ENCODE data around the gene ISG15.

ISG15 gene

DNA sequence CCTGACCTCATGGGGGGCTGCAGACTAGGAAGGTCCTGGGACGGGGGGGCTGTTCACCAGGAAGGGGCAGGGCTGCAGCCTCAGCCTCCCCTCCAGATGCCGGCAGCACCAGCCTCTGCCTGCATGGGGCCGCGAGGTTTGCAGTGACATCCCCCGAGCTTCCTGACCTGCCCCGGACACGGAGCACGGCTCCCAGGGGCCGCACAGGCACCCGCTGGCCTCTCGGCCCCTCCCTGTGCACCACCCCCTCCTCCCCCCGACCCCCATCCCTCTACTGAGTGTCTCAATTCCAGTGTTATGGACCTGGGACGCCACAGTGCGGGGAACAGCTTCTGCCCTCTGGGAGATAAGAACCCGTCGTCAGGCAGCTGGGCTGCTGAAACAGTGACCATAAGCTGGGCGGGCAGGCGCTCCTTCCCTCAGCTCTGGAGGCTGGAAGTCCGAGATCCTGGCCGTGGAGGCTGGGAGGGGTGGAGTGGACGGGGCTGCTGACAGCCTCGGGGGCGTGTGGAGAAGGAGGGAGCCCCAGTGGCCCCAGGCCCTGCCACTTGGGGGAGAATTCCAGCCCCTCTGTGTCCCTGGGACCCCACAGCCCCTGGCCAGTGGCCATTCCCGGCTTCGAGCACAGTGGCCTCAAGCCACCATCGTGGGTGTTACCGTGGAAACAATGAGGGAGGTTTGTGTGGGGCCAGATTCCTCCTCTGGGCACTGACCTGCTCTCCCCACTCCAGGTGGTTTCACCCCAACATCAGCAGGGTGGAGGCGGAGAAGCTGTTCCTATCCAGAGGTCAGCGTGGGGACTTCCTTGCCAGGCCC is 49.3 kb downstream of the ISG15 start:
- no peak for DNase-seq

DNA sequence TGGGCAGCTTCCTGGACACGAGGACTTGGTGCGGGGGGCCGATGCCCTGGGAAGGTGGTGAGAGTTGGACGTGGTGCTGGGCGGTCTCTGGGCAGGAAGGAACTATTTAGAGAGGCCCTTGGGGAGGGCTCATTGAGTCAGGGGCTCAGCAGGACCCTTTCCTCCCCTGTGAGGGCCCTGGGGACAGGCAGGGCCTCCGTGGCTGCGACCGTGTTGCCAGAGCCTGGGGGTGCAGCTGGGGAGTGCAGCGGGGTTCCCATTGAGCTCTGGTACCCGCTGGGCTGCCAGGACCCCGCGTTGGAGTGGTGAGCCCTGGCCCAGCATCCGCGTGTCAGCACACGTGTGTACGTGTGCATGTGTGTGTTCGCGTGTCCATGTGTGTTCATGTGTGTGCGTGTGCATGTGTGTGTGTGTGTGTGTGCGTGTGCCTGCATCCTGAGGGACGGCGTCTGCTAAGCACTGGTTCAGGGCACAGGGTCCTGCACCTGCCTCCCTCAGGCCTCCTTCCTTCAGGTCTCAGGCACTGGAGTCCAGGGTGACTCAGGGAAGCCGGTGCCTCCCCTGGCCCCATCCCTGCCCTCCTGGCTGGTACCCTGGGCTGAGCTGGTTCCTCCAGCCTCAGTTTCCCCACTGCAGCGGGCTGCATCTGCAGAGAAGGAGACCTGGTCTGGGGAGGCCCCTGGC is 50.1 kb downstream of the ISG15 start:
- DNase-seq = no peak

Measured in DMS153 (cell line).